GM10266 (cell line): Measurements from ENCODE around the gene DMRT2.

Source experiments
- DNase-seq: peaks from one replicate; pipeline ENCODE4 v3.0.0; 2012; ENCODE audit errors: extremely low spot score
- TF ChIP-seq, protein P1 (sequence below): IDR thresholded peaks from 2 replicates; pipeline ENCODE4 v1.5.1; 2012; ENCODE audit warnings: mild to moderate bottlenecking, low read depth; ENCODE audit not compliant: control insufficient read depth, insufficient read depth; ENCODE audit errors: missing control alignments

The DMRT2 gene

DNA sequence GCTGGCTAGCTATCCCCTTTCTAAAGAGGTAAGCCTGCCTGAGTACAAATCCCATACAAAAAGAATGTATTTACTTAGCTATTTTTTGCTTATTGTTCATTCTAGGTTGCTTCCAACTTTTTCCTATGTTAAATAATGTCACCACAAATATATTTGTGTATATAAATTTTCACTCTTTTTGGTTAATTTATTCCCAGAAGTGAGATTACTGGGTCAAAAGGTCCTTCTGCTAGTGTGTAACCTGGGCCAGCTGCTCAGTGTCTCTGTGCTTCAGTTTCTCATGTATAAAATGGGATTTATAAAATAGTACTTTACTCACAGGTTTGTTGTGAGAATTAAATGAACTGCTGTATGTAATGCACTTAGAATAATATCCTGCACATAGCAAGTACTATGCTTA is 23.9 kb upstream of the DMRT2 start:
- TF ChIP-seq, protein P1, sequence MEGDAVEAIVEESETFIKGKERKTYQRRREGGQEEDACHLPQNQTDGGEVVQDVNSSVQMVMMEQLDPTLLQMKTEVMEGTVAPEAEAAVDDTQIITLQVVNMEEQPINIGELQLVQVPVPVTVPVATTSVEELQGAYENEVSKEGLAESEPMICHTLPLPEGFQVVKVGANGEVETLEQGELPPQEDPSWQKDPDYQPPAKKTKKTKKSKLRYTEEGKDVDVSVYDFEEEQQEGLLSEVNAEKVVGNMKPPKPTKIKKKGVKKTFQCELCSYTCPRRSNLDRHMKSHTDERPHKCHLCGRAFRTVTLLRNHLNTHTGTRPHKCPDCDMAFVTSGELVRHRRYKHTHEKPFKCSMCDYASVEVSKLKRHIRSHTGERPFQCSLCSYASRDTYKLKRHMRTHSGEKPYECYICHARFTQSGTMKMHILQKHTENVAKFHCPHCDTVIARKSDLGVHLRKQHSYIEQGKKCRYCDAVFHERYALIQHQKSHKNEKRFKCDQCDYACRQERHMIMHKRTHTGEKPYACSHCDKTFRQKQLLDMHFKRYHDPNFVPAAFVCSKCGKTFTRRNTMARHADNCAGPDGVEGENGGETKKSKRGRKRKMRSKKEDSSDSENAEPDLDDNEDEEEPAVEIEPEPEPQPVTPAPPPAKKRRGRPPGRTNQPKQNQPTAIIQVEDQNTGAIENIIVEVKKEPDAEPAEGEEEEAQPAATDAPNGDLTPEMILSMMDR = no peak

DNA sequence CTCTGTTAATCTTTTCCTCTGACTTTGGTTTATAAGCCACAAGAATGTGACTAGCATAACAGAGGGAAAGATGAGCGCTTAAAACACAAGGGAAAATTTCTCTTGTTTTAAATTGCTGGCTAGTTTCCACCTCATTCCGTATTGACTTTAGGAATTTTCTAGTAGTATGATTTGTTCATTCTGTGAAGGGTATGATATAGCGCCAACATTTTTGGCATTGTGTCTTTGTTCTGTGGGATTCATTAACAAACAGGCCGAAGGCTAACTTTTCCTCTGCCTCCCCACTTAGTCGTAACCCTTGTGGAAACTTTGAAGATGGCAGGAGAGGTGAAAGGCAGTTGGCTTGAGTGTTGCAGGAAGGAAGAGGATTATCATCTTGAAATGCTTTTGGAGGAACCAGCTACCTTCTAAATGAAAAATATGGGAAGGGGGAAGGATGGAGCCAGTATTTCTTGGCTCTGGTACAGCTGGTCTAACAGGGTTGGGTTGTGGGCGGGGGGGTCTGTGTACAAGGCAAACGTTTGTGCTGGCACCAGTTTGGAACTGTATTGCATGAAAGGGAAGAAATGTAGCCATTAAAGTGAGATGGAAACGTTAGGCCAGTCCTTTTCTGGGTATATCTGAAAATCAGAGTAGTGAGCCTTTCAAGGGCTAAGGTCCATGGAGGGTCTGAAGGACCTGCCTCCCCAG is 21.5 kb upstream of the DMRT2 start:
- DNase-seq = no peak
- TF ChIP-seq, protein P1 = no peak

More for the DNA sequence above, 23.9 kb upstream of the DMRT2 start:
- no peak for DNase-seq

DNA sequence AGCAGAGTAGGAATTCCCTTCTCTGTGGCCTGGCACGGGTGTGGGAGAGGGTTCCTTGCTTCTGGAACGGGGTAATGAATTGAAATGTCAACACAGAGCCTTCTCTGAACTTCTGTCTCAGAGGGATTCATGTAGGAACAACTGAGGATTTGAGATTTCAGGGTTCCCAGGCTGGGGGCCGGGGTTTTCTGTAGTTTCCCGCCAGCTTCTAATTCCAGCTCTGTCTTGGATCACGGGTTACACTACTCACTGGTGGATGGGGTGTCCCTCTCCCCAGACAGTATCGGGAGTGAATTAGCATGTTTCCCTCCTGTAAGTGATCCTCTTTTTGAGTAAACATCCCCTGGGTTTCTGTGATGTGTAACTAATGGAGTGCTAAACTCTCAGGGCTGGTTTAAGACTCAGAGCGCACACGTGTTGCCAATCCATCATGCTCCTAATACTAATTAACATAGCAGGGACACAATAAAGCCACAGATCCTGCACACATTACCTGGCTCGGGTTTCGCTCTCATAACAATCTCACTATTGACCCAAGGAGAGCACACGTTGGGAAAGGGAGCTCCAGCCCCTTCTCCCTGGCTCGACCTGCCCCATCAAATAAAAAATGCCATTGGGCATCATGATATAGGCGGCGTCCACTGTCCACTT is 18.1 kb upstream of the DMRT2 start:
- DNase-seq = no peak

DNA sequence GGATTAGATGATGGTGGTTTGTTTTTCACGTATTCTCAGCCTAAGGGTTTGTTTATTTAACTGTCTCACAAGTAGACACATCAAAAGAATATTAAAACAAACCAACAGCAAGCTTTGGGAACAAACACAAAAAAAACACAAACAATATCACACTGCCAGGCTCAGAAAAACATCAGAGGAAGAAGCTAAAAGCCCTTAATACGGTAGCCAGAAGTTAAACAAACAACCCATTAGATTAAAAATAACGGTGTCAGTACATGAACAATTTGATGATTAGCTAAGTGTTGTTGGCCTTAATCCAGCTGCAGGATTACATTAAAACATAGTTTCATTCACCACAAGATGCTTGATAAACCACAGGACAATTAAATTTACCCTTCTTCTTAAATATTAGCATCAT is 15.9 kb upstream of the DMRT2 start:
- no peak for DNase-seq
- TF ChIP-seq, protein P1 = no peak

More for the DNA sequence above, 18.1 kb upstream of the DMRT2 start:
- TF ChIP-seq, protein P1 = no peak

DNA sequence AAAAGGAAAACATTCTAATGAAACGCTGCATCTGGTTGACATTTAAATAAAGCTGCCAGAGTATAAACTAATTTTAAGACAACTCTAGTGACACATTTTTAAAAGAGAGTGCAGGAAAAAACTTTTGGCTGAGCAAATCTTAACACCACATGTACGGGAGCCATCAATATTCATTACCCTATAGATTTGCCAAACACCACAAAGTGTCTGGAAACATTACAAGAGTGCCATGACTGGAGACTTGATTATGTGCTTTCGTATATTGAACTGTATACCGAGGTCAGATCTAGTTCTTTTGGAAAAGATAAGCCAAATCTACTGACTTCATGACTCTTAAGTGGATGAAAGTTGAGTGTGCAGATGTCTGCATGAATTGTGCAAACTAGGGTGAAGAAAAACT is 10.6 kb upstream of the DMRT2 start:
- no peak for DNase-seq
- TF ChIP-seq, protein P1 = no peak

DNA sequence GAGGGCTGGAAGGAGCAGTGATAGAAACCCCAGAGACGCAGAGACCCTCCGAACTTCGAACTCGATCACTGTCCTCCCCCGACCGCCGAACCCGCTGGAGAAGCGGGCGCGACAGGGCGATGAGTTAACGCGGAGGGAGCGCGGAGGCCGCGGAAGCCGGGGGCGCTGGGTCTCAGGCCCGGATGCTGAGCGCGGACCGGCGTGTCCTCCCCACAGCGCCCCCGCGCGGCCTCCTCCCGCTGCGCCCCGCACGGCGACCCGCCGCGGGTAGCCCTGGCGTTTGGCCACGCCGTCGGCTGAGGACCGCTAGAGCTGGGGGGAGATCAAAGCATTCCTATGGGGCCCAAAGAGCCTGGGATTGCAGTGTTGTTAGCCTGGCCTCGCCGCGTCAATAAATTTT is 7.7 kb upstream of the DMRT2 start:
- DNase-seq = peak; percentile 67
- TF ChIP-seq, protein P1 = peak; percentile 33

DNA sequence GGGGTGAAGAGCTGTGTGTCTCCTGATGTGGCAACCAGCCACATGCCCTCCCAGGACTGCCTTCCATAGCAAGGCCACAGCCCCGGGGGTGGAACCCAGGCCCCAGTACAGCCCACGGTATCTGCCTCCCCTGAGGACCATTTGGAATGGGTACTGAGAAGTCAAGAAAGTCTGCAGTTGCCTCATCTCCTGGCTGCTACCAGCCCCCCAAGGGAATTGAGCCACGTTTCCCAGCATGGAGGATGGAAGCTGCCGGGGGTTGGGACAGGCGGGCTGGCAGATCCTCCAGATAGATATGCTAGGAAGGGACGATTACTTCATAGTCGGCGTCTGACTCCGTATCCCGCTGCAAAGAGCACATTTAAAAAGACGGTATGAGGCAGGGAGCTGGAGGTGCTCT is 5.5 kb upstream of the DMRT2 start:
- TF ChIP-seq, protein P1 = no peak
- DNase-seq = peak; percentile 29
